Measurements from ENCODE around the gene QPRT. TPM values are rescaled to one million over a fixed set of nuclear protein-coding genes. Genes with fewer than 3 reads are reported as not detected.

QPRT gene
- total and polyA plus RNA-seq, 2 of the 13 experiments (the other 11 are each of a cell fraction or from before 2014, with no cell fraction given): 130 to 218 TPM

DNA sequence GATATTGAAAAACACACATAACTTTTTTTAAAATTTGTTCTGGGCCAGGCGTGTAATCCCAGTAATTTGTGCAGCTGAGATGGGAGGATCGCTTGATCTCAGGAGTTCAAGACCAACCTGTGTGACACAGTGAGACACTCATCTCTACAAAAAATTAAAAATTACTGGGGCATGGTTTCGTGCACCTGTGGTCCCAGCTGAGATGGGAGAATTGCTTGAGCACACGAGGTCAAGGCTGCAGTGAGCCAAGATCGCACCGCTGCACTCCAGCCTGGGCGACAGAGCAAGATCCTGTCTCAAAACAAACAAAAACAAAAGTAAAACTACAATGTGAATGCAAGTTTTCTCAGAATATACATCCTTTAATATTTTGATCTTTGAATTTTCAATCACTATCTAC, 51.7 kb downstream of the QPRT start:
- 23% methylated on average over 7 of the region's 7 CpGs for WGBS (ENCODE audit: low lambda C conversion rate)
- Histone ChIP-seq H3K9me3 (ENCODE audit: low read length) (no peaks in the 10 kb centered on the region), H3K4me1 (ENCODE audit: insufficient read depth, low read length) (peaks cover 37% of the 10 kb centered on the region), H3K4me2 (ENCODE audit: low read depth, low read length) (peak overlapping the region; percentile 40), H4K20me1 (ENCODE audit: insufficient read depth, low read length) (no peaks in the 10 kb centered on the region), H3K27ac (ENCODE audit: extremely low read length, insufficient read depth, low read length) (no peak overlapping the region), H2AFZ (ENCODE audit: low read length) (no peak overlapping the region), H3K9ac (ENCODE audit: insufficient read depth, low read depth, low read length) (no peak overlapping the region), H3K4me3 (replicated peaks in 1 of 3; ENCODE audit: insufficient read depth in 1 of 3, low read depth in 2 of 3, low read length in 3 of 3) (no peak overlapping the region; a peak in 1 of 6 replicates), H3K79me2 (ENCODE audit: insufficient read depth, low read length) (no peaks in the 10 kb centered on the region), H3K36me3 (replicated peaks in 1 of 2; ENCODE audit: control insufficient read depth in 1 of 2, insufficient read depth in 2 of 2, low read length in 2 of 2) (no peaks in the 10 kb centered on the region), H3K27me3 (ENCODE audit: control insufficient read depth in 1 of 2, insufficient read depth in 2 of 2, low read length in 2 of 2) (peaks cover 1 to 3% of the 10 kb centered on the region in 2 experiments; a peak in 3 of 5 replicates)
- intact Hi-C loops (cut with micrococcal nuclease; ENCODE audit: unreplicated experiment): no loop called here
- ChIA-PET POLR2A (no interaction called here), CTCF (ENCODE audit: low intra/inter-chr PET ratio, low total read pairs) (no interaction called here)
- TF ChIP-seq, protein P1, sequence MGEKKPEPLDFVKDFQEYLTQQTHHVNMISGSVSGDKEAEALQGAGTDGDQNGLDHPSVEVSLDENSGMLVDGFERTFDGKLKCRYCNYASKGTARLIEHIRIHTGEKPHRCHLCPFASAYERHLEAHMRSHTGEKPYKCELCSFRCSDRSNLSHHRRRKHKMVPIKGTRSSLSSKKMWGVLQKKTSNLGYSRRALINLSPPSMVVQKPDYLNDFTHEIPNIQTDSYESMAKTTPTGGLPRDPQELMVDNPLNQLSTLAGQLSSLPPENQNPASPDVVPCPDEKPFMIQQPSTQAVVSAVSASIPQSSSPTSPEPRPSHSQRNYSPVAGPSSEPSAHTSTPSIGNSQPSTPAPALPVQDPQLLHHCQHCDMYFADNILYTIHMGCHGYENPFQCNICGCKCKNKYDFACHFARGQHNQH (CRISPR knock-in tag; IDR thresholded peaks at IDR 0.05): no peak
- peak; percentile 38; the same call in 1 of the 2 replicates for TF ChIP-seq SALL1 (CRISPR knock-in tag; IDR thresholded peaks at IDR 0.05)
- no peak for TF ChIP-seq MAZ (IDR thresholded peaks at IDR 0.05; ENCODE audit: borderline replicate concordance, low read depth, low read length)
- TF ChIP-seq MAZ (CRISPR knock-in tag; IDR thresholded peaks at IDR 0.05; ENCODE audit: low read depth): no peak
- TF ChIP-seq, protein P2, sequence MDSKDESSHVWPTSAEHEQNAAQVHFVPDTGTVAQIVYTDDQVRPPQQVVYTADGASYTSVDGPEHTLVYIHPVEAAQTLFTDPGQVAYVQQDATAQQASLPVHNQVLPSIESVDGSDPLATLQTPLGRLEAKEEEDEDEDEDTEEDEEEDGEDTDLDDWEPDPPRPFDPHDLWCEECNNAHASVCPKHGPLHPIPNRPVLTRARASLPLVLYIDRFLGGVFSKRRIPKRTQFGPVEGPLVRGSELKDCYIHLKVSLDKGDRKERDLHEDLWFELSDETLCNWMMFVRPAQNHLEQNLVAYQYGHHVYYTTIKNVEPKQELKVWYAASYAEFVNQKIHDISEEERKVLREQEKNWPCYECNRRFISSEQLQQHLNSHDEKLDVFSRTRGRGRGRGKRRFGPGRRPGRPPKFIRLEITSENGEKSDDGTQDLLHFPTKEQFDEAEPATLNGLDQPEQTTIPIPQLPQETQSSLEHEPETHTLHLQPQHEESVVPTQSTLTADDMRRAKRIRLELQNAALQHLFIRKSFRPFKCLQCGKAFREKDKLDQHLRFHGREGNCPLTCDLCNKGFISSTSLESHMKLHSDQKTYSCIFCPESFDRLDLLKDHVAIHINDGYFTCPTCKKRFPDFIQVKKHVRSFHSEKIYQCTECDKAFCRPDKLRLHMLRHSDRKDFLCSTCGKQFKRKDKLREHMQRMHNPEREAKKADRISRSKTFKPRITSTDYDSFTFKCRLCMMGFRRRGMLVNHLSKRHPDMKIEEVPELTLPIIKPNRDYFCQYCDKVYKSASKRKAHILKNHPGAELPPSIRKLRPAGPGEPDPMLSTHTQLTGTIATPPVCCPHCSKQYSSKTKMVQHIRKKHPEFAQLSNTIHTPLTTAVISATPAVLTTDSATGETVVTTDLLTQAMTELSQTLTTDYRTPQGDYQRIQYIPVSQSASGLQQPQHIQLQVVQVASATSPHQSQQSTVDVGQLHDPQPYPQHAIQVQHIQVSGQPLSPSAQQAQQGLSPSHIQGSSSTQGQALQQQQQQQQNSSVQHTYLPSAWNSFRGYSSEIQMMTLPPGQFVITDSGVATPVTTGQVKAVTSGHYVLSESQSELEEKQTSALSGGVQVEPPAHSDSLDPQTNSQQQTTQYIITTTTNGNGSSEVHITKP (CRISPR knock-in tag; IDR thresholded peaks at IDR 0.05; ENCODE audit: low read depth): no peak
- TF ChIP-seq MED8 (CRISPR knock-in tag; IDR thresholded peaks at IDR 0.05; ENCODE audit: insufficient replicate concordance): no peak
- TF ChIP-seq RXRA (CRISPR knock-in tag; IDR thresholded peaks at IDR 0.05): no peak
- TF ChIP-seq ZBTB20 (CRISPR knock-in tag; IDR thresholded peaks at IDR 0.05; ENCODE audit: borderline replicate concordance, low read depth): no peak
- peak; percentile 31; the same call in 1 of the 2 replicates for TF ChIP-seq ZNF121 (CRISPR knock-in tag; IDR thresholded peaks at IDR 0.05)
- TF ChIP-seq, protein P3, sequence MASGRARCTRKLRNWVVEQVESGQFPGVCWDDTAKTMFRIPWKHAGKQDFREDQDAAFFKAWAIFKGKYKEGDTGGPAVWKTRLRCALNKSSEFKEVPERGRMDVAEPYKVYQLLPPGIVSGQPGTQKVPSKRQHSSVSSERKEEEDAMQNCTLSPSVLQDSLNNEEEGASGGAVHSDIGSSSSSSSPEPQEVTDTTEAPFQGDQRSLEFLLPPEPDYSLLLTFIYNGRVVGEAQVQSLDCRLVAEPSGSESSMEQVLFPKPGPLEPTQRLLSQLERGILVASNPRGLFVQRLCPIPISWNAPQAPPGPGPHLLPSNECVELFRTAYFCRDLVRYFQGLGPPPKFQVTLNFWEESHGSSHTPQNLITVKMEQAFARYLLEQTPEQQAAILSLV (CRISPR knock-in tag; IDR thresholded peaks at IDR 0.05; ENCODE audit: borderline replicate concordance): no peak
- no peak for TF ChIP-seq ZNF7 (CRISPR knock-in tag; IDR thresholded peaks at IDR 0.05)
- no peak for TF ChIP-seq AGO2 (optimal IDR thresholded peaks at IDR 0.05; ENCODE audit: low read depth, low read length)
- no peak for TF ChIP-seq ARHGAP35 (CRISPR knock-in tag; IDR thresholded peaks at IDR 0.05; ENCODE audit: borderline replicate concordance)
- no peak for TF ChIP-seq DPF2 (CRISPR knock-in tag; IDR thresholded peaks at IDR 0.05; ENCODE audit: borderline replicate concordance, low read depth)
- TF ChIP-seq CEBPB (IDR thresholded peaks at IDR 0.05; ENCODE audit: borderline replicate concordance, low read depth, low read length): peak; percentile 11; the same call in 1 of the 2 replicates
- TF ChIP-seq XBP1 (CRISPR knock-in tag; IDR thresholded peaks at IDR 0.05): no peak
- no peak for TF ChIP-seq CCDC6 (CRISPR knock-in tag; IDR thresholded peaks at IDR 0.05)
- no peak for ATAC-seq
- no peak for DNase-seq (ENCODE audit: low spot score)
- BruUV-seq (replicated peaks): no TSS peak
- no peak for FAIRE-seq
- in situ Hi-C loops (cut with HindIII; ENCODE audit: extremely low pct_ligation_motif_present, low pct_unique_long_range_greater_than_20kb): no loop called here
